Suppressor macrophage (primary cell): ENCODE measurements around the gene HEY2.
"Not testable (repeated sequence)": the region's sequence is repeated elsewhere in the genome, so short reads cannot be mapped to it uniquely, and the experiment has no call there.

Source experiments
- DNase-seq, 4 experiments: peaks; one replicate each; pipeline ENCODE4 v3.0.0-alpha.2; 2020 to 2022

Gene HEY2

GRCh38 chr6:125773387-125774341 lies 24.2 kb downstream of the HEY2 start:
- DNase-seq = no peak

DNA sequence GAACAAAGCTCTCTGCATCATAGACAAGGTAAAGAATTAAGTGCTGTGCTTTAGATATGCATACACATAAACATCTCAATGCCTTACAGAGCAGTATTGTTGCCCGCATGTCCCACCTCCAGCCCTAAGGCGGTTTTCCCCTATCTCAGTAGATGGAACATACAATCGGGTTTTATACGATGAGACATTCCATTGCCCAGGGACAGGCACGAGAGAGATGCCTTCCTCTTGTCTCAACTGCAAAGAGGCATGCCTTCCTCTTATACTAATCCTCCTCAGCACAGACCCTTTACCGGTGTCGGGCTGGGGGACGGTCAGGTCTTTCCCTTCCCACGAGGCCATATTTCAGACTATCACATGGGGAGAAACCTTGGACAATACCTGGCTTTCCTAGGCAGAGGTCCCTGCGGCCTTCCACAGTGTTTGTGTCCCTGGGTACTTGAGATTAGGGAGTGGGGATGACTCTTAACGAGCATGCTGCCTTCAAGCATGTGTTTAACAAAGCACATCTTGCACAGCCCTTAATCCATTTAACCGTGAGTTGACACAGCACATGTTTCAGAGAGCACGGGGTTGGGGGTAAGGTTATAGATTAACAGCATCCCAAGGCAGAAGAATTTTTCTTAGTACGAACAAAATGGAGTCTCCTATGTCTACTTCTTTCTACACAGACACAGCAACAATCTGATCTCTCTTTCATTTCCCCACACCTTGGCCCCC lies 26.8 kb downstream of the HEY2 start:
- DNase-seq = not testable (repeated sequence)

GRCh38 chr6:125779924-125780539 lies 30.6 kb downstream of the HEY2 start:
- peak; percentile 86 to 96 (median 96) for DNase-seq

DNA sequence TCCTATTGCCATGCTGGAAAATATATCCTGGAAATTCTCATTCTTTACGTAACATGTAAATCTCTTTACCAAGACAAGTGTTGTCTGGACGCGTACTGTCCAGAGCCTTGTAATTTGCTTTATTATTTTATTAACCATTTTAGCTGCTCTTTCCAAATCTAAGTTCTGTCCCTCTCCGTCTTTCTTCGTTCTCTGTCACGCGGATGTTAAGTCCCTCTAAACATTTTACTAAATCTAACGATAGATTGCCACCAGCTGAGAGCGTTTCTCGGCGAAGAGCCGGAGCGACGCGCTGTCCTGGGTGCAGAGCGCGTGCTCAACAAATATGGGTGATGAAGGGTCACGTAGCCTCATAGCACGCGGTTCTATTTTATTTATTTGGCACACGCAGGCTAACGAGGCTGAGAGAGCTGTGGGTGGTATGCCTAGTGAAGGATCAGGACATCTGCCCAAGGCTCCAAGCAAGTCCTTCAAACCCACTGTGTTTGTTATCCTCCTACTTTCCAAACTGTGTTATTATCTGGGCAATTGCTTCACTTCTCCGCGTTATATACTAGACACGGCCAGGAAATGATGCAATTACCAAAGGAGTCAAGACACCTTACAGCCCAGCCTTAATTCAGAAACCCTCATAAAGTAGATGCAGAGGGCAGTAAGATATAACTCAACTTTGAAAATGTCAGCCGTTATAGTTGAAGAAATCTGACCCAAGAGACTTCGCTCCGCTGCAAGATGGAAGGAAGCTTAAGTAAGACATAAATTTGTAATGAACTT lies 31.3 kb downstream of the HEY2 start:
- DNase-seq = peak; percentile 80 to 84 (median 84)

DNA sequence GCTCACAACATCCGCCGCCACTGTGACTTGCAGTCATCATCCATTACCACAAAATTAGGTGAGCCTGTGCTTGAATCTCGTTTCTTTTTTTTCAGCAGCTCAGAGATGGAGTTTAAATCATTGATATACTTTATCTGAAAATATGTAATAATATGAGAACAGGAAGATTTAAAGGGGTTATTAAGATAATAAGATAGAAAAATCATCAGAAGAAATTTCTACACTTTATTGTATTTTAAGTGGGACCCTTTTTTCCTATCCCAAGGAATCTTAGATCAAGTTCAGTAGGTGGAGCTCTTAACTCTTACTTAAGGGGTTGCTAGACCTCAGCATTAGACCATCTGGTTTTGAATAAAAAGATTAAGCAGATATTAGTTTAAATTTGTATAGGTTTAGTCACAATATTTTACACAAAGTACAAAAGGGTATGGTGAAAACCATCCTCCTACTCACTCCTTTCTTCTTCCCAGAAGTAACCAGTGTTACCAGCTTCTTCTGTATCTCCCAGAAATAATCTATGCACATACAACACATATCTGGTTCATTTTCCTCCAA lies 32.0 kb downstream of the HEY2 start:
- peak in 2 of 4 experiments; percentile 16 to 24 for DNase-seq

- DNase-seq = no peak
Measured at GRCh38 chr6:125784365-125784764, 34.9 kb downstream of the HEY2 start.

GRCh38 chr6:125787791-125788190 lies 38.4 kb downstream of the HEY2 start:
- DNase-seq = peak; percentile 37 to 69 (median 60)

- peak in 2 of 4 experiments; percentile 19 to 20 for DNase-seq
Measured at GRCh38 chr6:125789167-125789566, 39.7 kb downstream of the HEY2 start.

DNA sequence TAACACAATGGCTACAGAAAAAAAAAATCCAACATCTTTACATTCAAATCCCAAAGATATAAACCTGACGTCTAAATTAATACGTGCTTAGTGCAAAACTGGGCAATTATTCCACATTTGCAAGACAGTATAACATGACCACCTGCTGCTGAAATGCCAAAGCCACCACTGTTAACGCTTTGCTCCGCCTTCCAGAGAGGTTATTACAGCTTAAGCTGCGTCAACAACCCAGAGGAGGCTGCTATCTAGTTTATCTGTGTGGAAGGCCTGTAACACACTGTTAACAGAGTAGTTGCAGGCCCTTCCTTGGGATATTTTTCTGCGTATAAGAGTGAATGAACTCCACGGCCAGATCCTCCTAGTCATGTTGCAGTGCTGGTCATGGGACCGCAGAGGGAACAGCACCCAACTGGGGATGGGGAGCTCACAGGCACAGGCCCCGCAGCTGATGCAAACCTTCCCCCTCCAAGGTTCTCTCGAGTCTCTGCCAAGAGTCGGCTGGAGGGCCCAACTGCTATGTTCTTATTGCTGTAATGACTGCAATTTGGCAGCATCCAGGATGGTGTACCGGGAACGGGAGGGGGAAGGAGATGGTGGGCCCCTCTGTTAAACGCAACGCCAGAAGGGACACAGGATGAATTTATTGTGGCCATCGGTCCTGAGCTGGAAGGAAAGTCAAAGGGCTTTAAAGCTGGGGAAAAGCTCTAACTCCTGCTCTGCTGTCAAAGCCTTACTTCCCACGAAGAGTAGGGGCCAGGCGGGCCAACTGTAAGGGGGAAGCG lies 40.3 kb downstream of the HEY2 start:
- peak; percentile 63 to 79 (median 72) for DNase-seq

DNA sequence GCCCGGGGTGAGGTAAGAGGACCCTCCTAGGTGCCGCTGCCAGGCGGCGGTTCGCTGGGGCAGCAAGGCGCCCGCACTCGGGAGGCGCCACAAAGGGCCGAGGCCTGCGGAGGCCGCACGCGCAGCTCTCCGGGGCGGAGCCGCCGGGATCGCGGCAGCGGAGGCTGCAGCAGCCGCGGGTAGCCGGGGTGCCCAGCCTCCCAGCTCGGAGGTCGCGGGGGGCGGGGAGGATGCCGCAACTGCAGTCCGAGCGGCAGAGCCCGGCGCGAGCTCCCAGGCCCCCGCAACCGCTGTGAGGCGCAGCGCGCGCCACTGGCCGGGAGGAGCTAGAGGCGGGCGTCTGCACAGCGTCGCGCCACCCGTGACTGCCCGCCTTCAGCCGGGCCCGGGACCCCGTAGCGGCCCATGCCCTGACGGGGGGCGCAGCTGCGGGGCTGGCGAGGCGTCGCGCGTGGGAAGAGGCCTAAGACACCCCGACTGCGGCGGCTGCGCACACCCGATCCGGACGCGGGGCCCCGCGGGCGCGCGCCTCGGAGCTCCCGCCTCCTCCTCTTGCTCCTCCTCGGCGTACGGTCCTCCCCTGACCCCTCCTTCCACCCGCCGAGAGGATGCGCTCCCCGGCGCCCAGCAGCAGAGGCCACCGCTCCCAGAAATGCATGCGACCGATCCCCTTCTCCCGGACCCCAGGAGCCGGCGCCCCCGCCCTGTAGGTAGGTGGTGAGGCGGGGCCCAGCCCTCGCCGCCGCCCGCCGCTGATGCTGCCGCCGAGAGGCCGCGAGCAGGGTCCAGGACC lies 41.1 kb downstream of the HEY2 start, which contains the start of gene NCOA7:
Gene NCOA7, plus strand, starts transcription at position 603 of the 793 bp plus-strand sequence. CDS start 24,395 bp downstream, outside the sequence.
- peak; percentile 80 to 93 (median 90) for DNase-seq

GRCh38 chr6:125791151-125791819 lies 41.9 kb downstream of the HEY2 start:
- DNase-seq = peak; percentile 28 to 63 (median 58)

DNA sequence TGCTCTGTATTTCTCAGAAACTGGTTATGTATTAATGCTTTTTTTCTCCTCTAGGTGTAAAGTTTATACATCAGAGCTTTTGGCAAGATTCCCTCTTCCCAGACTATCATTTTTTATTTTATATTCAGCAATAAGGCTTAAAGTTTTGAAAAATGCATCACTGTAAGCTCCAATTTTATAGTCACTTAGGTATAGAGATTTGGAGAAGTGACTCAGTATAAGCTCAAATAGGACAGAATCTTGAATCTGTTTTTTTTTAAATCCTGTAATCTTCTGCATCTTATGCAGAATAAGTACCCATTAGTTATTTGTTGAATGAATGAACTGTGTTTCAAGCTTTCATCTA lies 42.4 kb downstream of the HEY2 start:
- DNase-seq = no peak

DNA sequence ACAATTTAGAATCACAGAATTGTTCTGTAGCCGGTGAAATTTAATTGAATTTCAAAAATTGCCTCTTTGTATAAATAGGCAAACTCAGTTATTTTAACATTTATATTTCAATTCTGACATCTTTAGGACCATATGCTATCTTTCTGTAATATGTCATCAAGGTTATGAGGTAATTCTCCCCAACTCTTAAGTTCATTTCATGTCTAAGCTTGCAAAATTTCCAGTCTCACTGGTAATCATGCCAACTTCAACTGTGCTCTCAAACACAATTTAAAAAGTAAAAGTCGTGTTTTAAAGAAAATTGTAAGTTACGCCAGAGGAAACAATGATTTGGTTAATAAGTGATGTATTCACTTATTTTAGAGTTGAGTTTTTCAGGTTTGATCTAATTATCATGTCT lies 42.7 kb downstream of the HEY2 start:
- no peak for DNase-seq

GRCh38 chr6:125792680-125793079 lies 43.2 kb downstream of the HEY2 start:
- DNase-seq = peak in 2 of 4 experiments; percentile 19 to 49

GRCh38 chr6:125793280-125793679 lies 43.8 kb downstream of the HEY2 start:
- DNase-seq = no peak

GRCh38 chr6:125793863-125794262 lies 44.4 kb downstream of the HEY2 start:
- no peak for DNase-seq

- no peak for DNase-seq
Measured at GRCh38 chr6:125794342-125795137, 45.1 kb downstream of the HEY2 start.

DNA sequence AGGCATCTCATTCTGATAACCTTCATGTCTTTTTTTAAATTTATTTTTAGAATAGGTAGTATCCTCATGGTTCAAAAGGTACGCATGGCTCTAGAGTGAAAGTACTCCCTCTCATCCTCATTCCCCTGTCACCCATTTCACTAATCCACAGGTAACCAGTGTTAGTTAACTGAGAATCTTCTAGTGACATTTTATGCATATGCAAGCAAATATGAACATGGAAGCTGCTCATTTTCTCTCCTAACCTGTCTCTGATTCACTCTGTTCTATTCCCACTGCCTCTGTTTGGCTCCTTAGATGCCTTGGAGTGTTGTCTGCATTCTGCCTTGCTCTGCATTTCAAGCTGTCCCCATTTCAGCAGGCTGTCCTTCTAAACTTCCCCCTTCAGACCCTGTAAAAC lies 45.9 kb downstream of the HEY2 start:
- no peak for DNase-seq
